GM18526 (cell line): ENCODE measurements around the gene CXorf65.

Experiments
- POLR2A ChIP-seq: IDR thresholded peaks from 3 replicates; pipeline ENCODE4 v1.6.1; 2011; ENCODE audit not compliant: insufficient read length; ENCODE audit errors: extremely low read depth

The CXorf65 gene

GRCh38 chrX:71106427-71106826 lies at the start of gene CXorf65:
TSS of gene CXorf65 (minus strand) at chrX:71106740. CDS start at chrX:71106556, 184 bp downstream.
- no peak for TF ChIP-seq POLR2A

- no peak for TF ChIP-seq POLR2A
Observed at GRCh38 chrX:71154641-71155040, 48.1 kb upstream of the CXorf65 start.

DNA sequence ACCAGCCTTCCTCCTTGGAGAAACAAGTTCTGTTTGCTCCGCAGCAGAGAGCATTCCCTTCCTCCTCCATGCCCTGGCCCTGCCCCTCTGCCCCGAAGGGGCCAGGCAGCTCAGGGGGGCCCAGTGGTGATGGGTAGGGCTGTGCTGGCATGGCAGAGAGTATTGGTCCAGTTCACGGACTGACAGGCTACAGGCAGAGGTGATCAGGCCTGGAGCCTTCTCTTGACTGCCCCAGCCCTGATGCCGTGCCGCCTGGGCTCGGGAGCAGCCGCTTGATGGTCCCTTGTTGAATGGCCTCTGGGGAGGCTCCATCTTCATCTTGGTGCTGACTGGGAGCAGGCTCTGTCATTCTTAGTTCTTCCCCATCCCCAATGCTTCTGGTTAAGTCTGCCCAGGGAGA lies 47.7 kb upstream of the CXorf65 start:
- TF ChIP-seq POLR2A = no peak

DNA sequence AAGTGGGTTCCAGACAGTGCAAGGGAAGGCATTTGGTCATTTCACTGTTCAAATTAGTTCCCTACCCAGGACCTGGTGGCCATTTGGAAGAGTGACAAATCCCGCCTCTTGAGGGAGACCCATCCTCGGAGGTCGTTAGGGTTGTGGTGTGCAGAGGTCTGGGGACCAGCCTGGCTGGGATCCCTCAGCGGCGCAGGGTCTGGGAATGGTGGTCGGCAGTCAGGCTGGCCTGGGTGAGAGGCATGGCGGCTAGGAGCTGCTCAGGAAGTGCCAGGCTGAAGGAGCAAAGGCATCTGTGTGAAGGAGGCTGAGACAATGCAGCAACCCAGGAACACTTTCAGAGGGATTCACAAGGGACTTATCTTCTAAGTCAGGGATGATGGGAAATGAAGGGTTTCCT lies 44.8 kb upstream of the CXorf65 start:
- no peak for TF ChIP-seq POLR2A

DNA sequence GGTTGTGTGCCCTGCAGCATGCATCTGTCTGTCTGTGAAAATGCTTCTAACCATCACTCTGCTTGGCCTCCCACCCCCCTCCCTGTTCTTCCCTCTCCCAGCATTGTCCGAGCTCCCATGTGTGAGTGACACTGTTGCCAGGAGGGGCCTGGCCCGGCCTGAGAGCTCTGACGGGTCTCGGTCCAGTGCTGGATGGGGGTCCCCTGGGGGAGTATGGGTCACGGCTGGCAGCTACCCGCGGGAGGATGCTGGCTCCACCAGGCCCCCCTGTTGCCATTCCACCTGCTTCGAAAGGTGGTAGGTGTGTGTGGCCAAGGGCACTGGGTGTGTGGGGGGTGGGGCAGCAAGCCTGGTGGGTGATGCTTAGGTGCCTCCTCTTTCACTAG lies 41.7 kb upstream of the CXorf65 start:
- no peak for TF ChIP-seq POLR2A

GRCh38 chrX:71147496-71148277 lies 41.1 kb upstream of the CXorf65 start:
- no peak for TF ChIP-seq POLR2A

- TF ChIP-seq POLR2A = no peak
Observed at GRCh38 chrX:71144651-71145050, 38.1 kb upstream of the CXorf65 start, which contains the start of gene NLGN3. TSS of gene NLGN3 (plus strand) at chrX:71144841. CDS start at chrX:71147750, 2,909 bp downstream.

DNA sequence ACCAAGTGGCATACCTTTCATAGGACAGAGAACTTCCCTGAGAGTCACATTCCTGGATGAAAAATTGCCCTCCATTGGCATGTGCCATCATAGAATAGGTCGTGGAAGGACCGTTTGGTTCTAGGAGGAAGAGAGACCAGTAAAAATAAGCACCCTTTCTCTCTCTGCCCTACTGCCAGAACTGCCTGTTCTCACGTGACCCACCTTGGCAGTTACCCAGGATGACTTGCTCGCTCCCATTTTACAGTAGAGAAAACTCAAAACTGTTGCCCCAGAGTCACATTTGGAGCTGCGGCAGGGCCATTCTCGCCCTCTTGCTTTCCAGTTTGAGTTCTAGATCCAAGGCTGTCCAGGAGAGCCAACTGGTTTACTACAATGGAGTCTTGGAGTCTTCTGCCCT lies 37.0 kb upstream of the CXorf65 start:
- TF ChIP-seq POLR2A = no peak

DNA sequence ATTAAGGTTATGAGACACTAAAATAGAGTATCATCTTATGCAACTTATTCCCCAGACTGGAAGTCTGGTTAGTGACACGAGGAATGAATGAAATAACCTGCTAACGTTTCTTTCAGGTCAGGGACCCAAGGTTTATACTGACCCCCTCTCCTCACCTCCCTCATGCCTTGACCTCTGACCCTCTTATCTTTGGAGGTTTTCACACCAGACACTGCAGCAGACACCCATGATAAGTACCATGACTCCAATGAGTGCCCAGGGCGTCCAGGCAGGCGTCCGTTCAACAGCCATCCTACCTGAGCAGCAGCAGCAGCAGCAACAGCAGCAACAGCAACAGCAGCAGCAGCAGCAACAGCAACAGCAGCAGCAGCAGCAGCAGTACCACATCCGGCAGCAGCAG lies 33.9 kb upstream of the CXorf65 start:
- TF ChIP-seq POLR2A = no peak

- TF ChIP-seq POLR2A = no peak
Observed at GRCh38 chrX:71131510-71131909, 25.0 kb upstream of the CXorf65 start.

DNA sequence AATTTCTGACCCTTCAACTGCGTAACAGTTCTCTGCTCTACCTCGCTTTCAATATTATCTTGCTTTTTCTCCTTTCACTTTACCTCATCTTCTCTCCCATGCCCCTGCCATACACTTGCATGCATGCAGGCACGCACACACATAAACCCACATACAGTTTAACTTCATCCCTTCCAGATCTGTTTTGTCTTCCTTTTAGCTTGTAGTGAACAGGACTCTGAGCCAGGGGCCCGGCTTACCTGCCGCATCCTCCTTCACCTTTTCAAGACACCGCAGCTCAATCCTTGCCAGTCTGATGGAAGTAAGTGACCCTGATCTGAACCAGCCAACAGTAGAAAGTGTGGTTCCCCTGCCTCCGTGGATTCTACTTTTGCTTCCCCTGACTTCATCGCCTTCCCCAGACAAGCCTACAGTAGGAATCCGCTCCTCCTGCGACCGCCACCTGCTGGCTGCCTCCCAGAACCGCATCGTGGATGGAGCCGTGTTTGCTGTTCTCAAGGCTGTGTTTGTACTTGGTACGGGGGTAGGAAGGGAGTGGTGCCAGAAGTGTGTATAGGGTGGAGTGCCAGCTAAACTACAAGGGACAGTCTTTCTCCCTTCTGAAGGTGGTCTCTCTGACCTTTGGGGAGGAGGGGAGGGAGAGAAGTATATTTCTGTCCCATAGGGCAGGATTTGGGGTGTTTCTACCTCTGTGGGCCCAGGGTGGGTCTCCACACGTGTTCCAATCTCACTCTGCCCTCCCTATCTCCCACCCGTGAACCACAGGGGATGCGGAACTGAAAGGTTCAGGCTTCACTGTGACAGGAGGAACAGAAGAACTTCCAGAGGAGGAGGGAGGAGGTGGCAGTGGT lies 22.6 kb upstream of the CXorf65 start:
- no peak for TF ChIP-seq POLR2A

- TF ChIP-seq POLR2A = no peak
Observed at GRCh38 chrX:71128166-71128833, 21.8 kb upstream of the CXorf65 start.

- no peak for TF ChIP-seq POLR2A
Observed at GRCh38 chrX:71118985-71119535, 12.5 kb upstream of the CXorf65 start.

- peak; percentile 44 for TF ChIP-seq POLR2A
Observed at GRCh38 chrX:71118032-71118984, 11.8 kb upstream of the CXorf65 start, which contains the start of gene MED12. TSS of gene MED12 (plus strand) at chrX:71118596. CDS start at chrX:71118755, 159 bp downstream.
